Measurements from ENCODE around the gene TPSB2. TPM values are rescaled to one million over a fixed set of nuclear protein-coding genes. Genes with fewer than 3 reads are reported as not detected.

The TPSB2 gene
- total and polyA plus RNA-seq, 4 donors: 0.46 to 154 (median 52.2) TPM

DNA sequence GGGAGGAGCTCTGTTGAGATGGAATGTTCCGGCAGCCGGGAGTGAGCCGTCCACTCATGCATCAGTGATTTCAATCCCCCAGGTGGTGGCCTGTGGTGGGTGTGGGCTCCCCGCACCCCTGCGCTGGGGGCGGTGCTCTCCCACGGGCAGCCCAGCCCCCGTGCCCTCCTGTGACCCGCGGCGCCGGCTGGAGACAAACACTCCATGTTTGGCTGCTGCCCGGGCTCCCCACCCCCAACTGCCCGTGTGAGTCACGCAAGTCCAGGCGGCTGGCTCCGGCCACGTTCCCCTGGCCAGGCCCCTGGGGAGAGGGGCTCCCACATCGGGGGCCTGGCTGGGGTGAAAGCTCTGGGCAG, 47.7 kb downstream of the TPSB2 start:
- no peak overlapping the region for H3K4me3 ChIP-seq
- TF ChIP-seq, protein P1, sequence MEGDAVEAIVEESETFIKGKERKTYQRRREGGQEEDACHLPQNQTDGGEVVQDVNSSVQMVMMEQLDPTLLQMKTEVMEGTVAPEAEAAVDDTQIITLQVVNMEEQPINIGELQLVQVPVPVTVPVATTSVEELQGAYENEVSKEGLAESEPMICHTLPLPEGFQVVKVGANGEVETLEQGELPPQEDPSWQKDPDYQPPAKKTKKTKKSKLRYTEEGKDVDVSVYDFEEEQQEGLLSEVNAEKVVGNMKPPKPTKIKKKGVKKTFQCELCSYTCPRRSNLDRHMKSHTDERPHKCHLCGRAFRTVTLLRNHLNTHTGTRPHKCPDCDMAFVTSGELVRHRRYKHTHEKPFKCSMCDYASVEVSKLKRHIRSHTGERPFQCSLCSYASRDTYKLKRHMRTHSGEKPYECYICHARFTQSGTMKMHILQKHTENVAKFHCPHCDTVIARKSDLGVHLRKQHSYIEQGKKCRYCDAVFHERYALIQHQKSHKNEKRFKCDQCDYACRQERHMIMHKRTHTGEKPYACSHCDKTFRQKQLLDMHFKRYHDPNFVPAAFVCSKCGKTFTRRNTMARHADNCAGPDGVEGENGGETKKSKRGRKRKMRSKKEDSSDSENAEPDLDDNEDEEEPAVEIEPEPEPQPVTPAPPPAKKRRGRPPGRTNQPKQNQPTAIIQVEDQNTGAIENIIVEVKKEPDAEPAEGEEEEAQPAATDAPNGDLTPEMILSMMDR (IDR thresholded peaks at IDR 0.05; ENCODE audit: control extremely low read depth, extremely low read depth): no peak
- no peaks in the 10 kb centered on the region for H3K36me3 ChIP-seq (ENCODE audit: control insufficient read depth in 4 of 4, insufficient read depth in 4 of 4, low read length in 4 of 4)
- peak overlapping the region in 1 of 2 donors; percentile 53 for H3K27ac ChIP-seq (ENCODE audit: low read depth in 1 of 2, low read length in 1 of 2)
- H3K27me3 ChIP-seq (ENCODE audit: control insufficient read depth in 3 of 3, insufficient read depth in 3 of 3, low read length in 2 of 3): no peaks in the 10 kb centered on the region
- no peaks in the 10 kb centered on the region for H3K9me3 ChIP-seq (ENCODE audit: control insufficient read depth in 4 of 4, insufficient read depth in 3 of 4, low read length in 3 of 4)
- ATAC-seq (ENCODE audit: insufficient read depth, low FRiP score) (peak; percentile 57), DNase-seq (peak; percentile 58 to 76 (median 75))
- peaks cover 0 to 23% (median 9%) of the 10 kb centered on the region in 5 donors for H3K4me1 ChIP-seq (ENCODE audit: control insufficient read depth in 5 of 5, insufficient read depth in 5 of 5, low read length in 5 of 5)
- WGBS, 2 donors: 25 to 37% methylated on average over 19 of the region's 19 CpGs
- H3K9ac ChIP-seq (ENCODE audit: insufficient read depth in 1 of 2, low read length in 2 of 2): no peak overlapping the region

DNA sequence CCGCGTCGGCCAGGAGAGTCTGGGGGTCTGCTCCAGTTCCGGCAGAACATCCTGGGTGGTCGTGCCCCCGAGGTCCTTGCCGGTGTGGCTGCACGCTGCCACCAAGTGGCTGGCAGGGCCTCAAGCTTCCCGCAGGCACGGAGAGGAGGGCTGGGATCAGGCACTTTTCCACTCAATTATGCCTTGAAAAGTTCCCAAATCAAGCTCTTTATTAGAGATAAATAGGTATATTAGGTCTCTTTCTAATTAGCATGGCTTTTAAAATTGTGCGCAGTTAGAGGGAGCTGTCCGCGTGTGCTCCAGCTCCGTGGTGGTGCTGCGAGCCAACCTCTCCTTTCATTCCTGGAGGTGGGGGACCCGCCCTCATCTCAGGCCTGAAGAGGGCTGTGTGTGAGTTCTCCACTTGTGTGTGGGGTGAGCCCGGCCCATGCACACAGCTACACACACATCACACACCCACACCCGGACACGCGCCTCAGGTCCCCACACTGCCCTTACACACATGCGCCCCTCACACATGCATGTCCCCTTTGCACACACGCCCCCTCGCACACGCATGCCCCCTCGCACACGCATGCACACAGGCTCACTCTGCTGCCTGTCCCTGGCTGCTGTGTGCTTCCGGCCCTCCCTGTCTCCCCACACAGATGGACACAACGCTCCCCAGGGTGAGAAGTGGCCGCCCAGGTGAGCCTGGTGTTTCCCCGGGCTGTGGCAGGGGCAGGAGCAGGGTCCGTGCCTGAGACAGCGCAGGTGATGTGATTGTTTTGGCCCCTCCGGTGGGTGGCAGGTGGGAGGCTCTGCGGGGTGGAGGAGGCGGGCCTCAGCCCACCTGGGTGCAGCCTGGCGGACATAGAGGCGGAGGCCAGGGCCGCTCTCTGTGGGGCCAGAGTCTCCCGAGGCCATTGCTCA, 48.3 kb downstream of the TPSB2 start:
- DNase-seq: peak in 1 of 3 donors; percentile 31
- H3K27ac ChIP-seq (ENCODE audit: low read depth in 1 of 2, low read length in 1 of 2): peak overlapping the region; percentile 35 to 53

DNA sequence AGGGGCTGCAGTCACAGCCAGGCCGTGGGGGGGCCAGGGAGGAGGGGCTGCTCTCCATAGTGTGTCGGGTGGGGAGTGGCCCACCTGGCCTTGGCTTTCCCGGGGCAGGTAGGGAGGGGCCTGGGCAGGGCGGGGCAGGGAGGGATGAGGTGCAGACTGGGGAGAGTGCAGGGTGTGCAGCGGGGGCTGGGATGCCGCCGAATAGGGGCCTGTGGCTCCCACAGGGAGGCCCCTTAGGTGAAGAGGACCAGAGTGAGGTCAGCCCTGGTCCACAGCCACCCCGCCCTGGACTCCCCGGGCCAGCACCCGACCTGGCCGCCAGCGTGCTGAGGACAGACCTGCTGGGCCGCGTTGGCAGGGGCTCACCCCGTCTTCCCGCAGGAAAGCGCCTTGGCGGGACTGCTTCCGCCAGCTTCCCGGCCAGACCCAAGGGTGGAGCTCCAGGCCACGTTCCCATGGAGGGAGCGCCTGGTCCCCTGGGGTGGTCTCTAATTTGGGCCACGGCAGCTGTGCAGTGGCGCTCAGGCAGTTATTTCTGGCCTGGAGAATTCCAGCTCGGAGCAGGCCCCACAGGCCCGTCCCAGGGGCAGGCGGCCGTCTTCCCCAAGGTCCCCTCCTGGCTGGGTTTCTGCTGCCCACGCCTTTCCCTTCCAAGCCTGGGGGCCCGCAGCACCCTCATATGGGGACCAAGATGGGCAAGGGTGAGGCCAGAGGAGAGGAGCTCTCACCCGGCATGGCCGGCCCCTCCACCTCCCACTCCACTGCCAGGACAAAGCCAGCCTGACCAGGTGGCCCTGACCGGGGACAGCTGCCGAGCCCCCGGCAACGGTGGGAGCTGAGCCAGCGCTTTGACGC, 49.2 kb downstream of the TPSB2 start:
- TF ChIP-seq, protein P1 (IDR thresholded peaks at IDR 0.05; ENCODE audit: control extremely low read depth, extremely low read depth): no peak
- peaks cover 0 to 23% (median 9%) of the 10 kb centered on the region in 5 donors for H3K4me1 ChIP-seq (ENCODE audit: control insufficient read depth in 5 of 5, insufficient read depth in 5 of 5, low read length in 5 of 5)
- no peak for ATAC-seq (ENCODE audit: insufficient read depth, low FRiP score)
- H3K9ac ChIP-seq (ENCODE audit: insufficient read depth in 1 of 2, low read length in 2 of 2): no peak overlapping the region
- H3K27me3 ChIP-seq (ENCODE audit: control insufficient read depth in 3 of 3, insufficient read depth in 3 of 3, low read length in 2 of 3): no peaks in the 10 kb centered on the region
- no peak overlapping the region for H3K4me3 ChIP-seq
- no peaks in the 10 kb centered on the region for H3K9me3 ChIP-seq (ENCODE audit: control insufficient read depth in 4 of 4, insufficient read depth in 3 of 4, low read length in 3 of 4)
- peak; percentile 31 to 60 (median 57) for DNase-seq
- H3K27ac ChIP-seq (ENCODE audit: low read depth in 1 of 2, low read length in 1 of 2): peak overlapping the region in 1 of 2 donors; percentile 52
- WGBS, 2 donors: 60 to 62% methylated on average over 36 to 38 of the region's 38 CpGs
- no peaks in the 10 kb centered on the region for H3K36me3 ChIP-seq (ENCODE audit: control insufficient read depth in 4 of 4, insufficient read depth in 4 of 4, low read length in 4 of 4)

More for the DNA sequence above, 48.3 kb downstream of the TPSB2 start:
- Histone ChIP-seq H3K36me3 (ENCODE audit: control insufficient read depth in 4 of 4, insufficient read depth in 4 of 4, low read length in 4 of 4) (no peaks in the 10 kb centered on the region), H3K4me3 (no peak overlapping the region), H3K27me3 (ENCODE audit: control insufficient read depth in 3 of 3, insufficient read depth in 3 of 3, low read length in 2 of 3) (no peaks in the 10 kb centered on the region), H3K4me1 (ENCODE audit: control insufficient read depth in 5 of 5, insufficient read depth in 5 of 5, low read length in 5 of 5) (peaks cover 0 to 23% (median 9%) of the 10 kb centered on the region in 5 donors), H3K9ac (ENCODE audit: insufficient read depth in 1 of 2, low read length in 2 of 2) (no peak overlapping the region), H3K9me3 (ENCODE audit: control insufficient read depth in 4 of 4, insufficient read depth in 3 of 4, low read length in 3 of 4) (no peaks in the 10 kb centered on the region)
- 49 to 71% methylated on average over 39 of the region's 39 CpGs for WGBS, 2 donors
- no peak for ATAC-seq (ENCODE audit: insufficient read depth, low FRiP score)
- TF ChIP-seq, protein P1 (IDR thresholded peaks at IDR 0.05; ENCODE audit: control extremely low read depth, extremely low read depth): no peak

Other genes starting within 250 kb of the TPSB2 start
- gene SOX8, start 248.4 kb downstream of the TPSB2 start, total RNA-seq: 1 to 10 TPM in 1 of 2 donors, under 1 TPM in 1; 0.40 to 4.0 TPM
- under 1 TPM; 0.33 to 0.39 TPM for gene SOX8, start 248.4 kb downstream of the TPSB2 start, polyA plus RNA-seq
- gene SSTR5, start 157.4 kb downstream of the TPSB2 start, total RNA-seq: under 1 TPM in 1 of 2 donors, not detected in 1; 0.23 TPM
- gene SSTR5, start 157.4 kb downstream of the TPSB2 start, polyA plus RNA-seq: not detected
- under 1 TPM in 1 of 2 donors, not detected in 1; 0.74 TPM for gene C1QTNF8, start 133.9 kb downstream of the TPSB2 start, total RNA-seq
- under 1 TPM in 1 of 2 donors, not detected in 1; 0.08 TPM for gene C1QTNF8, start 133.9 kb downstream of the TPSB2 start, polyA plus RNA-seq
- gene CACNA1H, start 77.1 kb downstream of the TPSB2 start, total RNA-seq: 10 to 100 TPM in 1 of 2 donors, 1 to 10 TPM in 1; 5.0 to 10.3 TPM
- 1 to 10 TPM; 6.3 to 7.1 TPM for gene CACNA1H, start 77.1 kb downstream of the TPSB2 start, polyA plus RNA-seq
- 1 to 10 TPM in 1 of 2 donors, not detected in 1; 2.9 TPM for gene TPSG1, start 4.9 kb downstream of the TPSB2 start, total RNA-seq
- gene TPSG1, start 4.9 kb downstream of the TPSB2 start, polyA plus RNA-seq: under 1 TPM; 0.03 to 0.71 TPM
- gene TPSAB1, start 10.5 kb upstream of the TPSB2 start, total RNA-seq: 100 to 1,000 TPM in 1 of 2 donors, not detected in 1; 129 TPM
- 10 to 100 TPM; 10.1 to 89.3 TPM for gene TPSAB1, start 10.5 kb upstream of the TPSB2 start, polyA plus RNA-seq
- gene TPSD1, start 25.9 kb upstream of the TPSB2 start, total RNA-seq: 1 to 10 TPM in 1 of 2 donors, not detected in 1; 7.0 TPM
- gene TPSD1, start 25.9 kb upstream of the TPSB2 start, polyA plus RNA-seq: 1 to 10 TPM in 1 of 2 donors, under 1 TPM in 1; 0.54 to 2.9 TPM
- 10 to 100 TPM; 91.2 to 96.8 TPM for gene UBE2I, start 79.5 kb upstream of the TPSB2 start, total RNA-seq
- gene UBE2I, start 79.5 kb upstream of the TPSB2 start, polyA plus RNA-seq: 10 to 100 TPM; 63.9 to 71.7 TPM
- 10 to 100 TPM; 15.9 to 46.6 TPM for gene BAIAP3, start 103.5 kb upstream of the TPSB2 start, total RNA-seq
- 1 to 10 TPM; 4.5 to 7.9 TPM for gene BAIAP3, start 103.5 kb upstream of the TPSB2 start, polyA plus RNA-seq
- gene TSR3, start 121.7 kb upstream of the TPSB2 start, total RNA-seq: 10 to 100 TPM; 32.5 to 66.4 TPM
- gene TSR3, start 121.7 kb upstream of the TPSB2 start, polyA plus RNA-seq: 10 to 100 TPM; 54.7 to 58.5 TPM
- gene GNPTG, start 121.7 kb upstream of the TPSB2 start, total RNA-seq: 10 to 100 TPM; 34.8 to 80.1 TPM
- gene GNPTG, start 121.7 kb upstream of the TPSB2 start, polyA plus RNA-seq: 10 to 100 TPM; 75.5 to 92.7 TPM
- 10 to 100 TPM; 21.8 to 31.2 TPM for gene UNKL, start 184.5 kb upstream of the TPSB2 start, total RNA-seq
- 10 to 100 TPM in 1 of 2 donors, 1 to 10 TPM in 1; 7.9 to 11.9 TPM for gene UNKL, start 184.5 kb upstream of the TPSB2 start, polyA plus RNA-seq
- gene UQCC4, start 190.6 kb upstream of the TPSB2 start, total RNA-seq: 10 to 100 TPM in 1 of 2 donors, 1 to 10 TPM in 1; 6.4 to 12.8 TPM
- 10 to 100 TPM; 12.2 to 30.6 TPM for gene UQCC4, start 190.6 kb upstream of the TPSB2 start, polyA plus RNA-seq
- gene PERCC1, start 200.9 kb upstream of the TPSB2 start, total RNA-seq: under 1 TPM; 0.46 to 0.57 TPM
- under 1 TPM in 1 of 2 donors, not detected in 1; 0.12 TPM for gene PERCC1, start 200.9 kb upstream of the TPSB2 start, polyA plus RNA-seq
- gene CCDC154, start 214.4 kb upstream of the TPSB2 start, total RNA-seq: 1 to 10 TPM in 1 of 2 donors, under 1 TPM in 1; 0.63 to 1.3 TPM
- gene CCDC154, start 214.4 kb upstream of the TPSB2 start, polyA plus RNA-seq: 1 to 10 TPM; 1.5 to 4.5 TPM
- gene CLCN7, start 244.8 kb upstream of the TPSB2 start, total RNA-seq: 100 to 1,000 TPM in 1 of 2 donors, 10 to 100 TPM in 1; 73.3 to 103 TPM
- 100 to 1,000 TPM in 1 of 2 donors, 10 to 100 TPM in 1; 61.1 to 119 TPM for gene CLCN7, start 244.8 kb upstream of the TPSB2 start, polyA plus RNA-seq

All from lung (tissue), 12 donors.